GM12878 (cell line): Measurements from ENCODE around the gene P2RX4. TPM values are rescaled to one million over a fixed set of nuclear protein-coding genes. Genes with fewer than 3 reads are reported as not detected.

ENCODE experiments used
- ATAC-seq: fragments of 200-7000 bp; cut with Tn5 transposase; 3 replicates; pipeline ENCODE4 v1.9.1; 2020; ENCODE audit warnings: mild to moderate bottlenecking, moderate library complexity
- BruUV-seq: library from RNA; stranded (reverse); fragments of 400-500 nt; replicated peaks from 2 replicates; lab custom pipeline; 2021; lab: Mats Ljungman, UMichigan
- CTCF ChIA-PET: fragments of 300-600 bp; sonication (Branson Sonifier 250); formaldehyde crosslinking; extraction: SDS; loops from one replicate; lab custom pipeline; 2021; ENCODE audit warnings: inconsistent platforms; lab: Yijun Ruan, JAX
- POLR2A ChIA-PET: fragments of 350-600 bp; formaldehyde crosslinking; extraction: SDS; loops from one replicate; lab custom pipeline; 2021; ENCODE audit warnings: inconsistent platforms; lab: Charles Lee
- RAD21 ChIA-PET: fragments of 300-600 bp; sonication (Branson Sonifier 250); formaldehyde crosslinking; loops from one replicate; lab custom pipeline; 2023; ENCODE audit warnings: antibody characterized with exemption; ENCODE audit not compliant: unreplicated experiment; lab: Charles Lee
- SMC1A ChIA-PET: fragments of 300-600 bp; sonication (Branson Sonifier 250); formaldehyde crosslinking; loops from one replicate; lab custom pipeline; 2023; ENCODE audit not compliant: unreplicated experiment, uncharacterized antibody; lab: Charles Lee
- DNase-seq: peaks from one replicate; pipeline ENCODE4 v3.0.0-alpha.2; 2011; ENCODE audit warnings: low read depth, low spot score
- FAIRE-seq: peaks from 3 replicates; lab custom pipeline; 2011; peaks lifted over from hg19 to GRCh38; lab: Jason Lieb, UNC
- H2AFZ ChIP-seq: 2 replicates; pipeline ENCODE4 v1.6.0; 2011; ENCODE audit warnings: low read depth, low read length, control low read depth; ENCODE audit not compliant: control insufficient read depth
- H3K27ac ChIP-seq: 2 replicates; pipeline ENCODE4 v1.5.1; 2011; ENCODE audit warnings: control low read depth; ENCODE audit not compliant: control insufficient read depth, insufficient read depth
- H3K27me3 ChIP-seq, 2 experiments: replicated peaks in 1 of 2; 2 replicates each; pipeline versions ENCODE4 v1.6.0 to v1.6.1; 2011; ENCODE audit warnings: low read length in 1 of 2; ENCODE audit not compliant: control insufficient read depth in 2 of 2, insufficient read depth in 2 of 2
- H3K36me3 ChIP-seq, 2 experiments: 2 replicates each; pipeline ENCODE4 v1.5.1; 2011; ENCODE audit warnings: low read length in 1 of 2; ENCODE audit not compliant: control insufficient read depth in 2 of 2, insufficient read depth in 2 of 2
- H3K4me1 ChIP-seq: 2 replicates; pipeline ENCODE4 v1.6.1; 2011; ENCODE audit warnings: mild to moderate bottlenecking, low read length, moderate library complexity, mixed read lengths; ENCODE audit not compliant: control insufficient read depth, insufficient read depth
- H3K4me2 ChIP-seq: 2 replicates; pipeline ENCODE4 v1.6.0; 2011; ENCODE audit warnings: control low read depth; ENCODE audit not compliant: control insufficient read depth, insufficient read depth
- H3K4me3 ChIP-seq: fragments of 200-600 bp; sonication (generic); 2 replicates; pipeline ENCODE4 v1.5.1; 2016
- H3K79me2 ChIP-seq: 2 replicates; pipeline ENCODE4 v1.6.0; 2011; ENCODE audit warnings: low read length; ENCODE audit not compliant: control insufficient read depth, insufficient read depth
- H3K9ac ChIP-seq: 2 replicates; pipeline ENCODE4 v1.8.0; 2011; ENCODE audit warnings: low read length, control low read depth, mixed read lengths; ENCODE audit not compliant: control insufficient read depth, insufficient read depth
- H3K9me3 ChIP-seq: replicated peaks from 3 replicates; pipeline ENCODE4 v1.5.1; 2011; ENCODE audit warnings: mild to moderate bottlenecking, low read length; ENCODE audit not compliant: control insufficient read depth, insufficient read depth
- H4K20me1 ChIP-seq: 2 replicates; pipeline ENCODE4 v1.6.0; 2011; ENCODE audit not compliant: control insufficient read depth, insufficient read depth
- ASH2L ChIP-seq: fragments of 300-600, 200-600 bp; sonication (generic); IDR thresholded peaks from 2 replicates; pipeline ENCODE4 v1.6.1; 2017; ENCODE audit warnings: low read depth, mild to moderate bottlenecking, borderline replicate concordance
- JUND ChIP-seq: IDR thresholded peaks from 2 replicates; pipeline ENCODE4 v1.6.1; 2012; ENCODE audit warnings: low read depth, mild to moderate bottlenecking, low read length, improper control_type of control experiment, moderate library complexity
- MYC ChIP-seq: IDR thresholded peaks from 2 replicates; pipeline ENCODE4 v1.6.1; 2011; ENCODE audit warnings: mild to moderate bottlenecking, low read length, moderate library complexity, inconsistent platforms; ENCODE audit not compliant: insufficient read depth, insufficient replicate concordance, insufficient read length, severe bottlenecking
- RAD51 ChIP-seq: fragments of 450-650 bp; IDR thresholded peaks from 2 replicates; pipeline ENCODE4 v1.6.1; 2016; ENCODE audit warnings: moderate library complexity, mild to moderate bottlenecking, inconsistent platforms
- WGBS: methylation state at CpG from one replicate; pipeline ENCODE4 v1.1.6; 2016; ENCODE audit warnings: low lambda C conversion rate; ENCODE audit not compliant: insufficient replicate concordance, insufficient coverage; ENCODE audit errors: missing lambda C conversion rate; 5-methylcytosine and 5-hydroxymethylcytosine counted together
- in situ Hi-C: fragments of 300-500 bp; cut with MboI; formaldehyde crosslinking; loops from 9 replicates; pipeline ENCODE4 v1.14.3; 2018; ENCODE audit warnings: mixed read lengths
- intact Hi-C: fragments of 100-400 bp; cut with micrococcal nuclease; formaldehyde crosslinking; loops from one replicate; pipeline ENCODE4 v1.14.2; 2022; ENCODE audit not compliant: unreplicated experiment
- polyA plus RNA-seq, 11 experiments: library from polyadenylated mRNA; depleted of rRNA in 4 of 11; unstranded in 6 of 11; stranded (reverse) in 5 of 11; fragments of >200 nt; fragmentation: Nextera tagmentation in 4 of 11; fragmentation: Illumina TruSeq in 1 of 11; extraction: Ambion mirVana in 4 of 11; extraction: Trizol in 1 of 11; gene quantifications; 1 replicate in 1 of 11; 2 replicates in 10 of 11; pipeline versions ENCODE4 v1.2.1 to v1.2.3, GENCODE V29; 2011 to 2016; ENCODE audit warnings: inconsistent platforms in 2 of 11, missing spikeins in 2 of 11, low read depth in 1 of 11
- total RNA-seq, 4 experiments: library from RNA; depleted of rRNA in 3 of 4; stranded (reverse); fragments of >200 nt in 3 of 4; fragmentation: Illumina TruSeq in 1 of 4; extraction: Trizol in 1 of 4; gene quantifications; 2 replicates each; pipeline versions ENCODE4 v1.2.1 to v1.2.3, GENCODE V29; 2013 to 2021
- TF ChIP-seq, protein P1 (sequence below): IDR thresholded peaks from 2 replicates; pipeline ENCODE4 v1.6.1; 2012; ENCODE audit warnings: low read length, inconsistent platforms

P2RX4 gene
- total and polyA plus RNA-seq, 10 of the 15 experiments (the other 5 are each of a cell fraction or from before 2014, with no cell fraction given): 9.0 to 43.4 (median 20.5) TPM

- RAD21 ChIA-PET: interaction anchor here (0.9 kb wide), 1 partner anchor 19 kb away, joined by 3 read pairs; no protein-coding TSS in a partner anchor
- no peaks in the 10 kb centered on the region for H4K20me1 ChIP-seq
- peaks cover 4% of the 10 kb centered on the region for H3K4me1 ChIP-seq
- H3K4me2 ChIP-seq: no peak overlapping the region
- no peaks in the 10 kb centered on the region for H3K27me3 ChIP-seq
- no peak overlapping the region for H3K9ac ChIP-seq
- POLR2A ChIA-PET: interaction anchor here (0.8 to 1.0 kb wide), 2 partner anchors 8 to 17 kb away, joined by 3 read pairs; no protein-coding TSS in a partner anchor
- intact Hi-C loops: no loop called here
- TF ChIP-seq, protein P1, sequence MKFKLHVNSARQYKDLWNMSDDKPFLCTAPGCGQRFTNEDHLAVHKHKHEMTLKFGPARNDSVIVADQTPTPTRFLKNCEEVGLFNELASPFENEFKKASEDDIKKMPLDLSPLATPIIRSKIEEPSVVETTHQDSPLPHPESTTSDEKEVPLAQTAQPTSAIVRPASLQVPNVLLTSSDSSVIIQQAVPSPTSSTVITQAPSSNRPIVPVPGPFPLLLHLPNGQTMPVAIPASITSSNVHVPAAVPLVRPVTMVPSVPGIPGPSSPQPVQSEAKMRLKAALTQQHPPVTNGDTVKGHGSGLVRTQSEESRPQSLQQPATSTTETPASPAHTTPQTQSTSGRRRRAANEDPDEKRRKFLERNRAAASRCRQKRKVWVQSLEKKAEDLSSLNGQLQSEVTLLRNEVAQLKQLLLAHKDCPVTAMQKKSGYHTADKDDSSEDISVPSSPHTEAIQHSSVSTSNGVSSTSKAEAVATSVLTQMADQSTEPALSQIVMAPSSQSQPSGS: no peak
- no peak for TF ChIP-seq RAD51
- TF ChIP-seq ASH2L: no peak
- no peak for TF ChIP-seq JUND
- no peak for TF ChIP-seq MYC
- H2AFZ ChIP-seq: no peak overlapping the region
- H3K9me3 ChIP-seq: no peaks in the 10 kb centered on the region
- CTCF ChIA-PET: interaction anchor here (0.6 to 1.9 kb wide), 3 partner anchors 16 to 691 kb away, joined by 3 to 4 read pairs (median 4); no protein-coding TSS in a partner anchor
- DNase-seq (no peak), FAIRE-seq (no peak), ATAC-seq (no peak)
- in situ Hi-C loops: no loop called here
- peaks cover 4% of the 10 kb centered on the region for H3K79me2 ChIP-seq
- no peak overlapping the region for H3K4me3 ChIP-seq
- H3K36me3 ChIP-seq: peaks cover 0 to 10% of the 10 kb centered on the region in 2 experiments
- WGBS: 93% methylated on average over 13 of the region's 13 CpGs
- H3K27ac ChIP-seq: no peak overlapping the region
- no TSS peak for BruUV-seq
- SMC1A ChIA-PET: interaction anchor here (0.6 to 1.1 kb wide), 2 partner anchors 8 to 181 kb away, joined by 3 read pairs; no protein-coding TSS in a partner anchor
Observed at GRCh38 chr12:121279071-121279375, 69.1 kb downstream of the P2RX4 start.
